ENCODE results near the gene USP28.

The USP28 gene

DNA sequence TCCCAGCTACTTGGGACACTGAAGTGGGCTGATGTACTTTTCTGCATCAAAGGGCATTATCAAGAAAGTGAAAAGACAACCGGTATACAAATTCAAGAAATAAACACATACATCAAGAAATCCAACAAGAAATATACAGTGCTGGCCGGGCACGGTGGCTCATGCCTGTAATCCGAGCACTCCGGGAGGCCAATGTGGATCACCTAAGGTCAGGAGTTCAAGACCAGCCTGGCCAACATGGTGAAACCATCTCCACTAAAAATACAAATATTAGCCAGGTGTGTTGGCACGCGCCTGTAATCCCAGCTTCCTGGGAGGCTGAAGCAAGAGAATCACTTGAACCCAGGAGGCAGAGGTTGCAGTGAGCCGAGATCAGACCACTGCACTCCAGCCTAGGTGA is 9.5 kb downstream of the USP28 start:
- DNase-seq: no peak
- no peak overlapping the region for H2AFZ ChIP-seq (ENCODE audit: low read length)
- no peaks in the 10 kb centered on the region for H3K9me2 ChIP-seq (replicated peaks; ENCODE audit: insufficient read depth, low read length)
- H3K4me1 ChIP-seq (ENCODE audit: low read length): no peaks in the 10 kb centered on the region
- H3K4me2 ChIP-seq (ENCODE audit: low read depth, low read length): no peak overlapping the region
- H3K36me3 ChIP-seq (replicated peaks; ENCODE audit: insufficient read depth, low read length): peaks cover 1% of the 10 kb centered on the region; the same call in 1 of the 2 replicates
- H3K4me3 ChIP-seq (ENCODE audit: low read length): no peak overlapping the region
- H3K27ac ChIP-seq (ENCODE audit: low read length): no peak overlapping the region
- no peaks in the 10 kb centered on the region for H3K27me3 ChIP-seq (replicated peaks; ENCODE audit: insufficient read depth, low read length)
- no peaks in the 10 kb centered on the region; the same call in 1 of the 2 replicates for H4K20me1 ChIP-seq (ENCODE audit: insufficient read depth, low read length)
- no peaks in the 10 kb centered on the region for H3F3A ChIP-seq (ENCODE audit: insufficient read depth, low read length)
- TF ChIP-seq EZH2 (optimal IDR thresholded peaks at IDR 0.05; ENCODE audit: low read depth, low read length) (no peak), EZH2phosphoT487 (IDR thresholded peaks at IDR 0.05; ENCODE audit: low read length) (no peak)
- TF ChIP-seq, protein P1, sequence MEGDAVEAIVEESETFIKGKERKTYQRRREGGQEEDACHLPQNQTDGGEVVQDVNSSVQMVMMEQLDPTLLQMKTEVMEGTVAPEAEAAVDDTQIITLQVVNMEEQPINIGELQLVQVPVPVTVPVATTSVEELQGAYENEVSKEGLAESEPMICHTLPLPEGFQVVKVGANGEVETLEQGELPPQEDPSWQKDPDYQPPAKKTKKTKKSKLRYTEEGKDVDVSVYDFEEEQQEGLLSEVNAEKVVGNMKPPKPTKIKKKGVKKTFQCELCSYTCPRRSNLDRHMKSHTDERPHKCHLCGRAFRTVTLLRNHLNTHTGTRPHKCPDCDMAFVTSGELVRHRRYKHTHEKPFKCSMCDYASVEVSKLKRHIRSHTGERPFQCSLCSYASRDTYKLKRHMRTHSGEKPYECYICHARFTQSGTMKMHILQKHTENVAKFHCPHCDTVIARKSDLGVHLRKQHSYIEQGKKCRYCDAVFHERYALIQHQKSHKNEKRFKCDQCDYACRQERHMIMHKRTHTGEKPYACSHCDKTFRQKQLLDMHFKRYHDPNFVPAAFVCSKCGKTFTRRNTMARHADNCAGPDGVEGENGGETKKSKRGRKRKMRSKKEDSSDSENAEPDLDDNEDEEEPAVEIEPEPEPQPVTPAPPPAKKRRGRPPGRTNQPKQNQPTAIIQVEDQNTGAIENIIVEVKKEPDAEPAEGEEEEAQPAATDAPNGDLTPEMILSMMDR (IDR thresholded peaks at IDR 0.05; ENCODE audit: low read length): no peak
- H3K9me3 ChIP-seq (replicated peaks; ENCODE audit: insufficient read depth, low read length): no peaks in the 10 kb centered on the region
- peaks cover 73% of the 10 kb centered on the region for H3K79me2 ChIP-seq (ENCODE audit: low read length)
- H3K9ac ChIP-seq (ENCODE audit: low read length): no peak overlapping the region

DNA sequence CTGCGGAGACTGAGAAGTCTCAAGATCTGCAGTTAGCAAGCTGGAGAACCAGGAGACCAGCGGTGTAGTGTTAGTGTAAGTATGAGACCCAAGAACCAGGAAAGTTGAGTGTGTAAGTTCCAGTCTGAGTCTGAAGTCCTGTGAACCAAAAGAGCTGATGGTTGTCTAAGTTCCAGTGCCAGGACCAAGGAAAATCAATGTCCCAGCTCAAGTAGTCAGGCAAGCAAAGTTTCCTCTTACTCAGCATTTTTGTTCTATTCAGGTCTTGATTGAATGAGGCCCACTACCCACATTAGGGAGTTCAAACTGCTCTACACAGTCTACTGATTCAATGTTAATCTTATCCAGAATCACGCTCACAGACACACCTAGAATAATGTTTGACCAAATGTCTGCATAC is 11.0 kb downstream of the USP28 start:
- no peak overlapping the region for H3K9ac ChIP-seq (ENCODE audit: low read length)
- no peak overlapping the region for H2AFZ ChIP-seq (ENCODE audit: low read length)
- TF ChIP-seq, protein P1 (IDR thresholded peaks at IDR 0.05; ENCODE audit: low read length): no peak
- TF ChIP-seq EZH2 (optimal IDR thresholded peaks at IDR 0.05; ENCODE audit: low read depth, low read length) (no peak), EZH2phosphoT487 (IDR thresholded peaks at IDR 0.05; ENCODE audit: low read length) (no peak)
- DNase-seq: no peak
- no peaks in the 10 kb centered on the region for H3K9me2 ChIP-seq (replicated peaks; ENCODE audit: insufficient read depth, low read length)
- no peak overlapping the region for H3K4me2 ChIP-seq (ENCODE audit: low read depth, low read length)
- peaks cover 78% of the 10 kb centered on the region for H3K79me2 ChIP-seq (ENCODE audit: low read length)
- H3K27me3 ChIP-seq (replicated peaks; ENCODE audit: insufficient read depth, low read length): no peaks in the 10 kb centered on the region
- H3K4me1 ChIP-seq (ENCODE audit: low read length): no peaks in the 10 kb centered on the region
- no peak overlapping the region for H3K27ac ChIP-seq (ENCODE audit: low read length)
- H3K9me3 ChIP-seq (replicated peaks; ENCODE audit: insufficient read depth, low read length): no peaks in the 10 kb centered on the region
- no peaks in the 10 kb centered on the region for H4K20me1 ChIP-seq (ENCODE audit: insufficient read depth, low read length)
- peaks cover 8% of the 10 kb centered on the region; the same call in 1 of the 2 replicates for H3F3A ChIP-seq (ENCODE audit: insufficient read depth, low read length)
- H3K4me3 ChIP-seq (ENCODE audit: low read length): no peak overlapping the region
- no peaks in the 10 kb centered on the region; the same call in 1 of the 2 replicates for H3K36me3 ChIP-seq (replicated peaks; ENCODE audit: insufficient read depth, low read length)

DNA sequence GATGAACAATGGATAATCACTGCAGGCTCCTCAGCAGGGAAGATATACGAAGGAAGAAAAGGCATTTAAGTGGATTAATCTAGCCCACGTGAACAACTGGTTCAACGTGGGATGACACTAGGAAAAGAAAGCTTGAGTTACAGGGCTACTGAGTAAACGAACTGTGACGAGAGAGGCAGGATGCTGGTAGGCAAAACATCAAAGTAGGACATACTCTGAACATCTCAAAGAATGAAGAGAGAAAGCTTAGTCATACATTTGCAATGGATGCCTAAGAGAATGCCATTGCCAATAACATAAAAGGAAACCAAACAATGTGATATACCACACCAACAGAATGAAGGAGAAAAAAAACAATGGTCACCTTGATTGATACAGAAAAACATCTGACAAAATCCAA is 12.9 kb downstream of the USP28 start:
- no peak for TF ChIP-seq EZH2phosphoT487 (IDR thresholded peaks at IDR 0.05; ENCODE audit: low read length)
- TF ChIP-seq, protein P1 (IDR thresholded peaks at IDR 0.05; ENCODE audit: low read length): no peak
- no peak for TF ChIP-seq EZH2 (optimal IDR thresholded peaks at IDR 0.05; ENCODE audit: low read depth, low read length)
- H4K20me1 ChIP-seq (ENCODE audit: insufficient read depth, low read length): no peaks in the 10 kb centered on the region
- no peak overlapping the region for H3K9ac ChIP-seq (ENCODE audit: low read length)
- H2AFZ ChIP-seq (ENCODE audit: low read length): no peak overlapping the region
- no peak overlapping the region for H3K4me3 ChIP-seq (ENCODE audit: low read length)
- H3K4me2 ChIP-seq (ENCODE audit: low read depth, low read length): no peak overlapping the region
- DNase-seq: no peak
- H3F3A ChIP-seq (ENCODE audit: insufficient read depth, low read length): peaks cover 8% of the 10 kb centered on the region; the same call in 1 of the 2 replicates
- no peaks in the 10 kb centered on the region for H3K9me2 ChIP-seq (replicated peaks; ENCODE audit: insufficient read depth, low read length)
- H3K36me3 ChIP-seq (replicated peaks; ENCODE audit: insufficient read depth, low read length): peaks cover 2% of the 10 kb centered on the region; the same call in 1 of the 2 replicates
- H3K9me3 ChIP-seq (replicated peaks; ENCODE audit: insufficient read depth, low read length): no peaks in the 10 kb centered on the region
- H3K79me2 ChIP-seq (ENCODE audit: low read length): peaks cover 83% of the 10 kb centered on the region
- H3K27me3 ChIP-seq (replicated peaks; ENCODE audit: insufficient read depth, low read length): no peaks in the 10 kb centered on the region
- no peak overlapping the region for H3K27ac ChIP-seq (ENCODE audit: low read length)
- no peaks in the 10 kb centered on the region for H3K4me1 ChIP-seq (ENCODE audit: low read length)
